Measurements from ENCODE around the gene TMEM203. TPM values are rescaled to one million over a fixed set of nuclear protein-coding genes. Genes with fewer than 3 reads are reported as not detected.

The TMEM203 gene
- polyA plus RNA-seq, 1 of the 3 experiments (the other 2 are of a cell fraction), result 55.6 TPM

- peaks cover 3 to 21% of the 10 kb centered on the region in 2 experiments for H3K36me3 ChIP-seq (replicated peaks in 1 of 2; ENCODE audit: control insufficient read depth in 1 of 2, insufficient read depth in 2 of 2, low read length in 1 of 2)
- no peaks in the 10 kb centered on the region for H3K9me2 ChIP-seq
- CTCF ChIA-PET, result interaction anchor here (1.2 to 3.1 kb wide), 3 partner anchors 20 to 43 kb away, joined by 5 to 11 read pairs (median 6); partner anchors contain the start of gene RNF224
- peaks cover 66% of the 10 kb centered on the region for H4K20me1 ChIP-seq (ENCODE audit: insufficient read depth)
- H3K27me3 ChIP-seq (ENCODE audit: insufficient read depth), result no peaks in the 10 kb centered on the region
- POLR2A ChIA-PET, result no interaction called here
- no peak overlapping the region for H3K27ac ChIP-seq (ENCODE audit: low read depth in 2 of 2, low read length in 1 of 2)
- no peak overlapping the region for H2AFZ ChIP-seq (ENCODE audit: low read depth)
- no peak for TF ChIP-seq ELF1 (IDR thresholded peaks at IDR 0.05)
- TF ChIP-seq EP300 (IDR thresholded peaks at IDR 0.05; ENCODE audit: borderline replicate concordance in 1 of 2, low read depth in 1 of 2, low read length in 1 of 2), result no peak
- TF ChIP-seq NRF1 (IDR thresholded peaks at IDR 0.05; ENCODE audit: low read depth, low read length), result no peak
- TF ChIP-seq ZBTB33 (IDR thresholded peaks at IDR 0.05; ENCODE audit: borderline replicate concordance, low read depth), result no peak
- no peak for TF ChIP-seq MEF2A (IDR thresholded peaks at IDR 0.05; ENCODE audit: borderline replicate concordance, low read depth)
- TF ChIP-seq MXI1 (IDR thresholded peaks at IDR 0.05; ENCODE audit: low read depth, low read length), result no peak
- TF ChIP-seq RXRA (IDR thresholded peaks at IDR 0.05; ENCODE audit: borderline replicate concordance, low read depth), result no peak
- no peak for TF ChIP-seq TCF12 (IDR thresholded peaks at IDR 0.05)
- TF ChIP-seq JUND (IDR thresholded peaks at IDR 0.05), result no peak
- TF ChIP-seq RFX5 (IDR thresholded peaks at IDR 0.05; ENCODE audit: low read length), result no peak
- no peak for TF ChIP-seq YY1 (IDR thresholded peaks at IDR 0.05; ENCODE audit: low read depth)
- no peak for TF ChIP-seq SIN3A (IDR thresholded peaks at IDR 0.05; ENCODE audit: borderline replicate concordance, low read depth, low read length)
- no peak for TF ChIP-seq TAF1 (IDR thresholded peaks at IDR 0.05; ENCODE audit: borderline replicate concordance, low read depth, low read length)
- TF ChIP-seq FOXM1 (IDR thresholded peaks at IDR 0.05; ENCODE audit: low read depth), result no peak
- peaks cover 70% of the 10 kb centered on the region for H3K79me2 ChIP-seq (ENCODE audit: insufficient read depth)
- no peak overlapping the region for H3K4me3 ChIP-seq (ENCODE audit: low read depth in 2 of 2, low read length in 1 of 2)
- H3K4me2 ChIP-seq, result no peak overlapping the region
- no CpG with 5 or more reads among the region's 14 CpGs for WGBS (ENCODE audit: low lambda C conversion rate)
- DNase-seq, result no peak
- H3F3A ChIP-seq (replicated peaks; ENCODE audit: insufficient read depth), result peaks cover 14% of the 10 kb centered on the region
- no peaks in the 10 kb centered on the region for H3K9me3 ChIP-seq
- no peak overlapping the region for H3K9ac ChIP-seq
- peaks cover 10 to 23% of the 10 kb centered on the region in 2 experiments for H3K4me1 ChIP-seq (ENCODE audit: control insufficient read depth in 1 of 2, insufficient read depth in 2 of 2, low read depth in 1 of 2, low read length in 1 of 2)
Observed at GRCh38 chr9:137193771-137194170, 11.7 kb downstream of the TMEM203 start.

- H3K36me3 ChIP-seq (replicated peaks in 1 of 2; ENCODE audit: control insufficient read depth in 1 of 2, insufficient read depth in 2 of 2, low read length in 1 of 2), result peaks cover 3 to 21% of the 10 kb centered on the region in 2 experiments
- no peak overlapping the region for H3K27ac ChIP-seq (ENCODE audit: low read depth in 2 of 2, low read length in 1 of 2)
- CTCF ChIA-PET, result interaction anchor here (1.2 to 3.1 kb wide), 4 partner anchors 21 to 44 kb away, joined by 3 to 11 read pairs (median 6); partner anchors contain the start of gene RNF224
- H2AFZ ChIP-seq (ENCODE audit: low read depth), result no peak overlapping the region
- POLR2A ChIA-PET, result interaction anchor here (0.5 to 1.4 kb wide), 3 partner anchors 8 to 70 kb away, joined by 3 to 5 read pairs (median 3); partner anchors contain the start of genes GRIN1 and TPRN
- no peaks in the 10 kb centered on the region for H3K9me2 ChIP-seq
- peaks cover 6 to 17% of the 10 kb centered on the region in 2 experiments; a peak in 3 of 4 replicates for H3K4me1 ChIP-seq (ENCODE audit: control insufficient read depth in 1 of 2, insufficient read depth in 2 of 2, low read depth in 1 of 2, low read length in 1 of 2)
- peaks cover 16% of the 10 kb centered on the region for H3F3A ChIP-seq (replicated peaks; ENCODE audit: insufficient read depth)
- H3K9me3 ChIP-seq, result no peaks in the 10 kb centered on the region
- H3K4me3 ChIP-seq (ENCODE audit: low read depth in 2 of 2, low read length in 1 of 2), result no peak overlapping the region
- no peak overlapping the region for H3K9ac ChIP-seq
- peaks cover 65% of the 10 kb centered on the region for H3K79me2 ChIP-seq (ENCODE audit: insufficient read depth)
- no peaks in the 10 kb centered on the region for H3K27me3 ChIP-seq (ENCODE audit: insufficient read depth)
- no peak for DNase-seq
- no peak overlapping the region for H3K4me2 ChIP-seq
- WGBS (ENCODE audit: low lambda C conversion rate), result 100% methylated on average over 1 of the region's 2 CpGs
- H4K20me1 ChIP-seq (ENCODE audit: insufficient read depth), result peaks cover 57% of the 10 kb centered on the region
- TF ChIP-seq MAX (IDR thresholded peaks at IDR 0.05; ENCODE audit: low read depth), result no peak
- no peak for TF ChIP-seq FOSL2 (IDR thresholded peaks at IDR 0.05; ENCODE audit: borderline replicate concordance, low read depth)
- TF ChIP-seq NFIC (IDR thresholded peaks at IDR 0.05; ENCODE audit: borderline replicate concordance), result no peak
- TF ChIP-seq EP300 (IDR thresholded peaks at IDR 0.05; ENCODE audit: borderline replicate concordance in 1 of 2, low read depth in 1 of 2, low read length in 1 of 2), result no peak
- no peak for TF ChIP-seq IRF3 (IDR thresholded peaks at IDR 0.05; ENCODE audit: low read depth, low read length)
- TF ChIP-seq RCOR1 (IDR thresholded peaks at IDR 0.05; ENCODE audit: low read length), result no peak
- TF ChIP-seq SMC3 (IDR thresholded peaks at IDR 0.05; ENCODE audit: low read depth, low read length), result no peak
- TF ChIP-seq RXRA (IDR thresholded peaks at IDR 0.05; ENCODE audit: borderline replicate concordance, low read depth), result no peak
- no peak for TF ChIP-seq CHD2 (IDR thresholded peaks at IDR 0.05; ENCODE audit: low read length, partially characterized antibody)
- TF ChIP-seq YY1 (IDR thresholded peaks at IDR 0.05; ENCODE audit: low read depth), result no peak
- TF ChIP-seq TEAD4 (IDR thresholded peaks at IDR 0.05; ENCODE audit: borderline replicate concordance, insufficient read depth), result no peak
- TF ChIP-seq MEF2A (IDR thresholded peaks at IDR 0.05; ENCODE audit: borderline replicate concordance, low read depth), result no peak
- TF ChIP-seq ELF1 (IDR thresholded peaks at IDR 0.05), result no peak
- no peak for TF ChIP-seq TAF1 (IDR thresholded peaks at IDR 0.05; ENCODE audit: borderline replicate concordance, low read depth, low read length)
- TF ChIP-seq USF2 (IDR thresholded peaks at IDR 0.05; ENCODE audit: borderline replicate concordance, low read depth, low read length), result no peak
Observed at GRCh38 chr9:137192859-137193258, 12.6 kb downstream of the TMEM203 start.
